B cell (primary cell): ENCODE data around the gene STK35.

Experiments used
- EZH2 ChIP-seq: IDR thresholded peaks from 2 replicates; pipeline ENCODE4 v1.6.1; 2012; ENCODE audit warnings: borderline replicate concordance, low read depth, mild to moderate bottlenecking, moderate library complexity, low read length; ENCODE audit not compliant: insufficient read depth, poor library complexity, severe bottlenecking
- TF ChIP-seq, protein P1 (sequence below): fragments of 200-600 bp; IDR thresholded peaks from one replicate; pipeline ENCODE4 v1.8.0; 2022; ENCODE audit warnings: antibody characterized with exemption, mild to moderate bottlenecking

DNA sequence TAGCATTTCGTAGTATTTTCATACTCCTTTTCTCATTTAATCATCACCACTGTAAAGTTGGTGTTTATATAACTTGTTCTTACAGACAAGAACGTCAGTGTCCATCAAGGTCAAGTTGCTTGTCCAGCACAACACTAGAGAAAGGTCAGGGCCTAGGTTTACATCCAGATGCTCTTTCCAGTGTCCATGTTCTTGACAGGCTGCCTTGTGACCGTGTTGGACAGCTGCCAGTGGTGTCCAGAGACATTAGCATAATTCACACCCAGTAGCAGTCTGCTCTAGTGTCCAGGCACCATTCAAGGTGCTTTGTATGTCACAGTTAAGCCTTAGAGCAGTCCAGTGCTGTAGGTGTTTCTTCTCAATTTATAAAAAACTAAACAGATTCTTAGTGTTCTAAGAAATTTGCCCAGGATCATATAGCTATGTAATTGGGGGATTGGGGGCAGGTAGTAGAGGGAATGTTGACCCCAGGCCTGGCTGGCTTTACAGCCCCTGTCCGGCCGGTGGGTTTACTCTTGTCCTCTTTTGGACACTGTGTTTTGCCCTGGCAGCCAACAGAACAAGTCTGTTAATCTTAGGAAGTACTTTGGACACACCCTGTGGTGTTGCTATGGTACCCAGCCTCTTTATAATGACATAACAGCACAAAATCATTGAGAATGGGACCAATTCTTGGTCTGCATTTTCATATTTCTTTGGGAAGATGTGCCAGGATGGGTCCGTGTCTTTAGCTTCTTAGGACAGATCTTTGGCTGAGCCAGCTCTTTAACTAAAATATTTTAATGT, 8.0 kb downstream of the STK35 start:
- TF ChIP-seq, protein P1, sequence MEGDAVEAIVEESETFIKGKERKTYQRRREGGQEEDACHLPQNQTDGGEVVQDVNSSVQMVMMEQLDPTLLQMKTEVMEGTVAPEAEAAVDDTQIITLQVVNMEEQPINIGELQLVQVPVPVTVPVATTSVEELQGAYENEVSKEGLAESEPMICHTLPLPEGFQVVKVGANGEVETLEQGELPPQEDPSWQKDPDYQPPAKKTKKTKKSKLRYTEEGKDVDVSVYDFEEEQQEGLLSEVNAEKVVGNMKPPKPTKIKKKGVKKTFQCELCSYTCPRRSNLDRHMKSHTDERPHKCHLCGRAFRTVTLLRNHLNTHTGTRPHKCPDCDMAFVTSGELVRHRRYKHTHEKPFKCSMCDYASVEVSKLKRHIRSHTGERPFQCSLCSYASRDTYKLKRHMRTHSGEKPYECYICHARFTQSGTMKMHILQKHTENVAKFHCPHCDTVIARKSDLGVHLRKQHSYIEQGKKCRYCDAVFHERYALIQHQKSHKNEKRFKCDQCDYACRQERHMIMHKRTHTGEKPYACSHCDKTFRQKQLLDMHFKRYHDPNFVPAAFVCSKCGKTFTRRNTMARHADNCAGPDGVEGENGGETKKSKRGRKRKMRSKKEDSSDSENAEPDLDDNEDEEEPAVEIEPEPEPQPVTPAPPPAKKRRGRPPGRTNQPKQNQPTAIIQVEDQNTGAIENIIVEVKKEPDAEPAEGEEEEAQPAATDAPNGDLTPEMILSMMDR = no peak
- no peak for TF ChIP-seq EZH2
